ENCODE results near the gene CFL2.

CFL2 gene

DNA sequence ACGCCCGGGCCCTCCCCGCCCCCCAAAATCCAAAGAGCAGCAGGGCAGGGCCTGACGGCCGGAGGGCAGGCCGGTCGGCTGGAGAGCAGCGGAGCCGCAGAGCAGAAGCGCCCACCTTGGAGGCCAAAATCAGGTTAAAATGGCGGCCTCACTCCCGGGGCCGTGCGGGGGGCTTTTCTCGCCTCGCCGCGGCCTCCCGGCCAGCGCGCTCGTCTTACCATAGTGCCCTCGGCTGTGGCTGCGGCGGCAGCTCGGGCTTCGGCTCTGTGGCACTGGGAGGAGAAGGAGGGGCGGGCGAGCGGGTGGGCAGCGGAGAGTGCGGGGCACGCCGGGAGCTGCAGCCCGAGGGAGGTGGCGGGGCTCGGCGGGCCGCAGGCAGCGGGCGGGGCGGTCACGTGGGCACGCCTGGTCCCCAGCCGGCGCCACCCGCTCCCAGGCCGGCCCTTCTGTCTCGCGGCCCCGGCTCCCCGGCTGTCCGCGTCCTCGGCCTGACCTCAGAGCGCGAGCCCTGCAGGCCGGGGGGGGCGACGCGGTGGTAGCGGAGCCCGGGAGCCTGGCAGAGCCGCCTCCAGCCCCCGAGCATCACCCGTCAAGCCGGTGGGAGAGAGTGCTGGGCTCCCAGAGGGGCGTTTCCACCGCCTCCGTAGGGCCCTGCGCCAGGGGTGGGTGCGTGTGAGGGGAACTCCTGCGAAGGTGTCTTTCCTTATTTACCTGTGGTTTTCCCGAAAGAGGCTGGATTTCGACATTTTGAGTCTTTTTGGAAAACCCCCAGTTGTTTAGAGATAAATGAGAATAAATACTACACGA, at the start of gene CFL2:
Gene CFL2 (minus strand): TSS at position 274 of the 807 bp plus-strand sequence. CDS start 53 bp downstream, at position 221.
- Histone ChIP-seq H3K27me3 (ENCODE audit: insufficient read depth, poor library complexity, severe bottlenecking) (no peaks in the 10 kb centered on the region), H3K9me3 (ENCODE audit: severe bottlenecking) (no peaks in the 10 kb centered on the region), H3K4me3 (ENCODE audit: severe bottlenecking) (peak within 1 kb of the TSS; percentile 78), H3K36me3 (ENCODE audit: low read depth) (peaks cover 34% of the 10 kb centered on the region), H3K27ac (ENCODE audit: poor library complexity, severe bottlenecking) (peak within 1 kb of the TSS; percentile 81), H3K4me1 (ENCODE audit: insufficient read depth, poor library complexity, severe bottlenecking) (peaks cover 34% of the 10 kb centered on the region)
- ATAC-seq (ENCODE audit: low read depth), result peak; percentile 76
- DNase-seq (ENCODE audit: low spot score), result peak; percentile 76
- TF ChIP-seq, protein P1, sequence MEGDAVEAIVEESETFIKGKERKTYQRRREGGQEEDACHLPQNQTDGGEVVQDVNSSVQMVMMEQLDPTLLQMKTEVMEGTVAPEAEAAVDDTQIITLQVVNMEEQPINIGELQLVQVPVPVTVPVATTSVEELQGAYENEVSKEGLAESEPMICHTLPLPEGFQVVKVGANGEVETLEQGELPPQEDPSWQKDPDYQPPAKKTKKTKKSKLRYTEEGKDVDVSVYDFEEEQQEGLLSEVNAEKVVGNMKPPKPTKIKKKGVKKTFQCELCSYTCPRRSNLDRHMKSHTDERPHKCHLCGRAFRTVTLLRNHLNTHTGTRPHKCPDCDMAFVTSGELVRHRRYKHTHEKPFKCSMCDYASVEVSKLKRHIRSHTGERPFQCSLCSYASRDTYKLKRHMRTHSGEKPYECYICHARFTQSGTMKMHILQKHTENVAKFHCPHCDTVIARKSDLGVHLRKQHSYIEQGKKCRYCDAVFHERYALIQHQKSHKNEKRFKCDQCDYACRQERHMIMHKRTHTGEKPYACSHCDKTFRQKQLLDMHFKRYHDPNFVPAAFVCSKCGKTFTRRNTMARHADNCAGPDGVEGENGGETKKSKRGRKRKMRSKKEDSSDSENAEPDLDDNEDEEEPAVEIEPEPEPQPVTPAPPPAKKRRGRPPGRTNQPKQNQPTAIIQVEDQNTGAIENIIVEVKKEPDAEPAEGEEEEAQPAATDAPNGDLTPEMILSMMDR (IDR thresholded peaks at IDR 0.05; ENCODE audit: poor library complexity, severe bottlenecking), result no peak

DNA sequence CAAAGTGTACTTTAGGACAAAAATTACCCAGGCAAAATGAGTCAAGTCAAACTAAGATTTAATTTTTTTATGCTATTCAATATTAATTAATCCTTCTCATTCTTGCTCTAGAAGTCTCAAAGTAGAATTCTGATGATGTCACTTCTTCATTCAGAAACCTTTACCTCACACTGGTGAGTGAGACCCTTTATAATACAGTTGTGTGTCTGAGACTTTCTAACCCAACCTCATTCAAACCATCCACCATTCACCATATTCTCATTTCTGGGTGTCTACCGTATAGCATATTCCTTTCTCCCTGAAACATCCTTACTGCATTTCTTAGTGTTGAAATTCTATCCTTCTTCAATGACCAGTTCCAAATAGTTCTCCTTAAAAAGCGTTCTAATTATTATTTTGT, 40.8 kb upstream of the CFL2 start:
- no peak for ATAC-seq (ENCODE audit: low read depth)
- Histone ChIP-seq H3K27me3 (ENCODE audit: insufficient read depth, poor library complexity, severe bottlenecking) (no peaks in the 10 kb centered on the region), H3K27ac (ENCODE audit: poor library complexity, severe bottlenecking) (no peak overlapping the region), H3K4me1 (ENCODE audit: insufficient read depth, poor library complexity, severe bottlenecking) (no peaks in the 10 kb centered on the region), H3K9me3 (ENCODE audit: severe bottlenecking) (peaks cover 3% of the 10 kb centered on the region), H3K36me3 (ENCODE audit: low read depth) (peaks cover 69% of the 10 kb centered on the region), H3K4me3 (ENCODE audit: severe bottlenecking) (no peak overlapping the region)
- no peak for DNase-seq (ENCODE audit: low spot score)
- TF ChIP-seq, protein P1 (IDR thresholded peaks at IDR 0.05; ENCODE audit: poor library complexity, severe bottlenecking), result no peak

DNA sequence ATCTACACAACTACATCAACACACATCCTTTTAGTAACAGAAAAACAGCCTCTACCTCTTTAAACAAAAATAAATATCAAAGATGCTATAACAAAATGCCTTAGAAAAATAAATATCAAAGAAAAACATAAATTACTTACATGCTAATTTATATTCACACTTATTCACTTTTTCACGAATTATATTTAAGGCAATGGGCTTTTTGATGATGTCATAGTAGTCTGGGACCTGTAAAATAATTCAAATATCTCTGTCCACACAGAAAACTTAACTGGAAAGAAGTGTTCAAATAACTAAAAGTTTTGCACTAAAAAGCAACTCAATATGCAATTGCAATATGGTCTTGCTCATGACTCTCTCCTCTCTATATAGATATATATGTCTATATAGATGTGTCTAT, 40.3 kb upstream of the CFL2 start:
- Histone ChIP-seq H3K27ac (ENCODE audit: poor library complexity, severe bottlenecking) (no peak overlapping the region), H3K36me3 (ENCODE audit: low read depth) (peaks cover 63% of the 10 kb centered on the region), H3K4me1 (ENCODE audit: insufficient read depth, poor library complexity, severe bottlenecking) (no peaks in the 10 kb centered on the region), H3K4me3 (ENCODE audit: severe bottlenecking) (no peak overlapping the region), H3K9me3 (ENCODE audit: severe bottlenecking) (peaks cover 3% of the 10 kb centered on the region), H3K27me3 (ENCODE audit: insufficient read depth, poor library complexity, severe bottlenecking) (no peaks in the 10 kb centered on the region)
- no peak for ATAC-seq (ENCODE audit: low read depth)
- TF ChIP-seq, protein P1 (IDR thresholded peaks at IDR 0.05; ENCODE audit: poor library complexity, severe bottlenecking), result no peak
- no peak for DNase-seq (ENCODE audit: low spot score)

DNA sequence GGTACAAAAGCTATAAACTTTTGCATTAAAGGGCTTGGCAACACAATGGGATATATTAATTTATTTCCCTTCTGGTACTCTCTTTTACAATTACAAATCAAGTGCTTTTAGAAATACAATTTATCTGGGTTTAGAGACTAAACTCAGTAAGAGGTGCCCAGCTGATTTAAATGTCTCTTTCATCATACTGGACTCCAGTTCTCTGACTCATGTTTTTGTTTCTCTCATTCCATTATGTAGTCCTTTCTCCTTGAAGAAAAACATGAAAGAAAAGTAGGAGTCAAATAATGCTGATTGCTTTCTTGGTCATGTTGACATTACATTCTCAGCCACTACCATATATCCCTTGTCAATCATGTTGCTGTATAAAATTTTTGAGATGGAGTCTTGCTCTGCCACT, 36.3 kb upstream of the CFL2 start:
- H3K36me3 ChIP-seq (ENCODE audit: low read depth), result peaks cover 30% of the 10 kb centered on the region
- H3K9me3 ChIP-seq (ENCODE audit: severe bottlenecking), result peaks cover 3% of the 10 kb centered on the region
- peak; percentile 59 for ATAC-seq (ENCODE audit: low read depth)
- H3K27me3 ChIP-seq (ENCODE audit: insufficient read depth, poor library complexity, severe bottlenecking), result no peaks in the 10 kb centered on the region
- no peak for DNase-seq (ENCODE audit: low spot score)
- TF ChIP-seq, protein P1 (IDR thresholded peaks at IDR 0.05; ENCODE audit: poor library complexity, severe bottlenecking), result no peak
- no peak overlapping the region for H3K27ac ChIP-seq (ENCODE audit: poor library complexity, severe bottlenecking)
- no peaks in the 10 kb centered on the region for H3K4me1 ChIP-seq (ENCODE audit: insufficient read depth, poor library complexity, severe bottlenecking)
- no peak overlapping the region for H3K4me3 ChIP-seq (ENCODE audit: severe bottlenecking)

DNA sequence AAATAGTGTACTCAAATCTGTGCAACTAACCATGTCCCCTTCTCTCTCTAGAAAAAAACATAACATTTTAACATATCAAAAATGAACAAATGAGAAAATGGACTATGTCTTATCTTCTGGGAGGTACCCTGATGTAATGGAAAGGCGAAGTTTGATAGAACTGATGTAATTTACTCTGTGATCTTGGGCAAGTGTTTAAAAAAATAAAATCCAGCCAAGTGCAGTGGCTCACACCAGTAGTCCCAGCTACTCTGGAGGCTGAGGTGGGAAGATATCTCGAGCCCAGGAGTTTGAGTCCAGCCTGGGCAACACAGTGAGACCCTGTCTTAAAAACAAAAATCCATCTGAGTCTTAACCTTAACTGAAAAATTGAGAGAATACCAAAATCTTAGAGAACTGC, 35.8 kb upstream of the CFL2 start:
- ATAC-seq (ENCODE audit: low read depth) (no peak), DNase-seq (ENCODE audit: low spot score) (no peak)
- no peak overlapping the region for H3K4me3 ChIP-seq (ENCODE audit: severe bottlenecking)
- TF ChIP-seq, protein P1 (IDR thresholded peaks at IDR 0.05; ENCODE audit: poor library complexity, severe bottlenecking), result no peak
- no peaks in the 10 kb centered on the region for H3K27me3 ChIP-seq (ENCODE audit: insufficient read depth, poor library complexity, severe bottlenecking)
- peaks cover 27% of the 10 kb centered on the region for H3K36me3 ChIP-seq (ENCODE audit: low read depth)
- no peak overlapping the region for H3K27ac ChIP-seq (ENCODE audit: poor library complexity, severe bottlenecking)
- no peaks in the 10 kb centered on the region for H3K4me1 ChIP-seq (ENCODE audit: insufficient read depth, poor library complexity, severe bottlenecking)
- peaks cover 3% of the 10 kb centered on the region for H3K9me3 ChIP-seq (ENCODE audit: severe bottlenecking)

All from RWPE2 (cell line).